Activated naive CD8-positive, alpha-beta T cell (primary cell): Measurements from ENCODE around the gene RIPOR2.
A peak's percentile ranks its signal among the peaks of the same experiment; 100 is the strongest.
"Not testable (repeated sequence)": the region's sequence is repeated elsewhere in the genome, so short reads cannot be mapped to it uniquely, and the experiment has no call there.

Experiments
- H3K27ac Mint-ChIP-seq: one replicate; pipeline ENCODE4 v1.8.0; 2021; ENCODE audit warnings: mixed read lengths
- H3K27me3 Mint-ChIP-seq: one replicate; pipeline ENCODE4 v1.8.0; 2021; ENCODE audit warnings: mixed read lengths
- H3K36me3 Mint-ChIP-seq: one replicate; pipeline ENCODE4 v1.8.0; 2021; ENCODE audit warnings: mixed read lengths
- H3K4me1 Mint-ChIP-seq: one replicate; pipeline ENCODE4 v1.8.0; 2021; ENCODE audit warnings: low read depth, mixed read lengths
- H3K4me3 Mint-ChIP-seq: one replicate; pipeline ENCODE4 v1.8.0; 2021; ENCODE audit warnings: mild to moderate bottlenecking, mixed read lengths
- H3K9me3 Mint-ChIP-seq: one replicate; pipeline ENCODE4 v1.8.0; 2021; ENCODE audit warnings: low read depth, mixed read lengths

The RIPOR2 gene

DNA sequence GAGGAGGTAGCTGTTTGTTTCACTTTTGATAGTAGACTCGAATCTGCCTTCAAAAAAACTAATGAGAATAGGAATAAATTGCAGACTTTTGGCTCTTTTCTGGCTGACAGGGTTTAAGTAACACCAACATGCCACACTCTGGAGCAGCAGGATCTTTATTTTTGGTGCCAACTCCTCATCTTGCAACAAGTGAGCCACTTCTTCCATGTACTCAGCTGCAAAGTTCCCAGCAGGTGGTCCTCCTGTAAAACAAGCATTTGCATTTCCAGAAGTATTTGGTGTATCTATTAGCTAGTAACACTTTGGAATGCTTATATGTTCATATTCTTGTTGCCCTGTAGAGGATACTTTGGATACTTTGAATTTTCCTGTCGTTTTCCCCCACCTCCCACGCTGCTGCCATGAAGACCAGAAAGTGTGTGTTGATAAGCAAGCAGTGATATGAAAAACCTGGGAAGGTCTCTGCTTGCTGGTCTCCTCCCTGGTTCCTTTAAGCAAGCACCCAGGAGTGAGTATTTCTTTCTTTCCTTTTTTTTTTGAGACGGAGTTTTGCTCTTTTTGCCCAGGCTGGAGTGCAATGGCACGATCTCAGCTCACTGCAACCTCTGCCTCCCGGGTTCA, 138.1 kb downstream of the RIPOR2 start:
- Mint-ChIP-seq H3K9me3 (no peaks in the 10 kb centered on the region), H3K4me3 (no peak overlapping the region), H3K27ac (peak overlapping the region; percentile 28), H3K4me1 (peaks cover 22% of the 10 kb centered on the region), H3K27me3 (no peaks in the 10 kb centered on the region), H3K36me3 (peaks cover 11% of the 10 kb centered on the region)

DNA sequence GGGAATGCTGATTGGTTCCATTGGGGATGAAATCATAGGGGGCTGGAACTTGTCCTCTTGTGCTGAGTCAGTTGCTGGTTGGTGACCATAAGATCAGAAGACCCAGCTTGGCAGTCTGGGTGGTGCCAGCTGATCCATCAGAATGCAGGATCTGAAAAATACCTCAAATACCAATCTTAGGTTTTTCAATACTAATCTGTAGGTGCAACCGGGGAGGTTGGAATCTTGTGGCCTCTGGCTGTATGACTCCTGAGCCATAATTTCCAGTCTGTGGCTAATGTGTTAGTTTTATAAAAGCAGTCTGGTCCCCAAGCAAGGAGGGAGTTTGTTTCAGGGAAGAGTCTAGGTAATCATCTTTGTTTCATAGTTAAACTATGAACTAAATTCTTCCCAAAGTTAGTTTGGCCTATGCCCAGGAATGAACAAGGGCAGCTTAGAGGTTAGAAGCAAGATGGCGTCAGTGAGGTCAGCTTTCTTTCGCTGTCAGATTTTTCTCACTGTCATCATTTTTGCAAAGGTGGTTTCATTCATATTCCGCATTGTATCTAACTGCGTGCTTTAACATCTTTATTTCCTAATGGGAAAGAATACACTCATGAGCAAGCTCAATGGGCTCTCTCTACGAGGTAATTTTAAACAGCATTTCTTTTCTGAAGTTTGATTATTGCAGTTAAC, 139.0 kb downstream of the RIPOR2 start:
- Mint-ChIP-seq H3K4me1 (peaks cover 22% of the 10 kb centered on the region), H3K4me3 (no peak overlapping the region), H3K27me3 (no peaks in the 10 kb centered on the region), H3K27ac (peak overlapping the region; percentile 42), H3K36me3 (peaks cover 11% of the 10 kb centered on the region), H3K9me3 (no peaks in the 10 kb centered on the region)

DNA sequence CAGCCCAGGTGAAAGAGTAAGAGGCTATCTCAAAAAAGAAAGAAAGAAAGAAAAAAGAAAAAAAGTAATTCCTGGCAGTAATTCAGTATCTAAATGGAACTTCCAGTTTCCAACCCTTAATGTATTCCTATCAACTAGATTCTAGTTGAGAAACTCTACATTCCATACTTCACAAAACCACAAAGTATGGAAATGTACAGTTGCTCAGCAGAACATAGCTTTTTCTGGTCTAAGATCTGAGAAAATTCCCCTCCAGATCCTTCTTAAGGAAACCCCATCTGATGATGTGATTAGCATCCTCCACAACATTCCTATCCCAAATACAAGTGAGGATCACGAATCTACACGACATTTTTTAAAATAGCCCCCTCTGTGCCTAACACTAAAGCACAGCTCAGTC, 140.7 kb downstream of the RIPOR2 start:
- Mint-ChIP-seq H3K27me3 (no peaks in the 10 kb centered on the region), H3K27ac (no peak overlapping the region), H3K9me3 (no peaks in the 10 kb centered on the region), H3K4me1 (peaks cover 20% of the 10 kb centered on the region), H3K4me3 (no peak overlapping the region), H3K36me3 (peaks cover 9% of the 10 kb centered on the region)

DNA sequence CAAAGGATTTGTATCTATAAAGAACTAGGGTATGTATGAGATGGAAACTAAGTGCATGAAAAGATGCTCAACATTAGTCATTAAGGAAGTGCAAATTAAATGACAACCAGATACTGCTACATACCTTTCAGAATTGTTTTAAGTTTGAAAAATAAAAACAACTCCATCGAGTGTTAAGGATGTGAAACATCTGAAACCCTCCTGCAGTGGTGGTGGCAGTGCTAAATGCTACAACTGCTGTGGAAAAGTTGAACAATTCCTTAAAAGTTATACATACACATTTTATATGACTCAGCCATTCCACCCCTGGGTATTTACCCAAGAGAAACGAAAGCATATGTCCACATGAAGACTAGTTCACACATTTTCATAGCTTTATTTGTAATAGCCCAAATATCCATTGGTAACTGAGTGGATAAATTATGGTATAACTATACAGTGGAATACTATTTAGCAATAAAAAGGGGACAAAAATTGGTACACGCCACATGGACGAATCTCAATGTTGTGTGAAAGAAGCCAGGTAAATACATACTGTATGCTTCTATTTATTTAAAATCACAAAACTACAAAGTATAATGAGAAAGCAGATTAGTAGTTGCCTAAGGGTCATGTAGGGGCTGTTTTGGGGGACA, 147.6 kb downstream of the RIPOR2 start:
- Mint-ChIP-seq H3K27ac (peak overlapping the region; percentile 72), H3K4me3 (peak overlapping the region; percentile 28), H3K36me3 (peaks cover 21% of the 10 kb centered on the region), H3K9me3 (no peaks in the 10 kb centered on the region), H3K27me3 (no peaks in the 10 kb centered on the region), H3K4me1 (peaks cover 16% of the 10 kb centered on the region)

DNA sequence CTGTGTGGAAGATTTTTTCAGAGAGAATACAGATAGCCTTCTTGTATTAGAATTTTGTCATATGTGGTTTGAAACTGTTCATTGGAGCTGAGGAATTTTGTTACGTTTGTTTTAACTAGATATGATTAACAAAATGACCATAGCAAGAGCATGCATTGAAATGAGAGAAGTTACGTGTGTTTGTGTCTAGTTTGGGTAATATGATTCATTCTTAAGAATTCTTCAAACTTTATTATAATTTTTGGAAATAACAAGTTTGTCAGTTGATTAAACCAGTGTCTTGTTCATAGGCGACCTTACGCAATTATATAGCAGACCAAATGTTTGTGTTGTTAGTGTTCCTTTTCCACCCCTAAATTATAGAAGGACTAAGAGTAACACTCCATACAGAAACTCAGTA, 155.6 kb downstream of the RIPOR2 start:
- Mint-ChIP-seq H3K4me1 (peaks cover 26% of the 10 kb centered on the region), H3K27ac (no peak overlapping the region), H3K4me3 (no peak overlapping the region), H3K36me3 (peaks cover 20% of the 10 kb centered on the region), H3K27me3 (no peaks in the 10 kb centered on the region), H3K9me3 (no peaks in the 10 kb centered on the region)

DNA sequence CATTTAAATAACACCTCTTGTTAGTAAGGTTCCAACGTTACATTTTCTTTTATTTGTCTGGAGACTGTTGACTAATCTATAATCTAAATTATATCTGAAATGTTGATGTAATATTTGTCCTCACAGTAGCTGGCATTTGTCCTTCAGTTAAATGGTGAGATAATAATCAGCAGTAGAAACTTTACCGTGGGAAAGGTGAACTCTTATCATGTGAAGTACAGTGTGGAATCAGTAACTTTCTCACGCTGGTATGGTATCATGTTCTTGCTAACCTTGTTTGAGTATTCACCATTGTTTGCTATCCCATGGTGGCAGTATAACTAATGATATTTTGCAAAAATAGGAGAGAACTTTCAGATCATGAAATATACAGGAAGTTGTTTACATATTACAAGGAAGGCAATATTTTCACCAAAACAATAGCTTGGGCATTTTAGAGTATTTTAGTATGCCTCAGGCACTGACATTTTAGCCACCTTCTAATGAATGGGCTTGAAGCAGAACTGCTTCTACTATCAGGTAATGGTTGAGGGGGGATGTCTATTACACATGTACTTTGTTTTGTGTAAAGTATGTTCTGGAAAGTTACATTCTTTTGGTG, 156.2 kb downstream of the RIPOR2 start:
- Mint-ChIP-seq H3K36me3 (peaks cover 19% of the 10 kb centered on the region), H3K4me1 (peaks cover 26% of the 10 kb centered on the region), H3K27ac (no peak overlapping the region), H3K4me3 (no peak overlapping the region), H3K9me3 (no peaks in the 10 kb centered on the region), H3K27me3 (no peaks in the 10 kb centered on the region)

DNA sequence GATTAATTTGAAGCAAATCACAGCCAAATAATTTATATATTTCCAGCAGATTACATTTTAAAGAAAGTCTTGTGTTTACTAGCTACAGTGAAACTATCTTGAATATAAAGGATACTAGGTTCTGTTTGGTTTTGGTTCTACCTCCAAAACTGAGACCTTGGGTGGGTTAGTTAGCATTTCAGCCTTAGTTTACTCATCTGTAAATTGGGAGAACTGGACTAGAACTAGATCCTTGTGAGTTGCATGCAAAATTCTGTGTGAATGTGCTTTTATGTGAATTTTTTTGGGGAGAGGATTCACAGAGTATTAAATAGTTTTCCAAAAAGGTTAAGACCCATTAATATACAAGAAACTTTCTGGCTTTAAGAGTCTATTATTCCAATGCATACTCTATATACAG, 156.9 kb downstream of the RIPOR2 start:
- Mint-ChIP-seq H3K27ac (no peak overlapping the region), H3K4me1 (peaks cover 26% of the 10 kb centered on the region), H3K36me3 (peaks cover 16% of the 10 kb centered on the region), H3K9me3 (no peaks in the 10 kb centered on the region), H3K27me3 (no peaks in the 10 kb centered on the region), H3K4me3 (no peak overlapping the region)

DNA sequence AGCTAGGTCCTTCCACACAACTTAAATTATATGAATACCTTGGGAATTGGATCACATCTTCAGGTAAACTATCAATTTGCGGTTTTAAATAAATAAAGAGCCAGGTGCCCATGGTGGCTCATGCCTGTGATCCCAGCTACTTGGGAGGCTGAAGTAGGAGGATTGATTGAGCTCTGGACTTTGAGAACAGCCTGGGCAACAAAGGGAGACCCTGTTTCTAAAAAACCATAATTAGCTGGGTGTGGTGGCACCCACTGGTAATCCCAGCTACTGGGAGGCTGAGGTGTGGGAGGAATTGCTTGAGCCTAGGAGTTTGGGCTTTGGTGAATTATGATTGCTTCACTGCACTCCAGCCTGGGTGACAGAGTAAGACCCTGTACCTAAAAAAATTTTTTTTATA, 157.6 kb downstream of the RIPOR2 start:
- Mint-ChIP-seq H3K36me3 (peaks cover 14% of the 10 kb centered on the region), H3K4me1 (peaks cover 26% of the 10 kb centered on the region), H3K4me3 (peak overlapping the region; percentile 41), H3K27me3 (no peaks in the 10 kb centered on the region), H3K27ac (no peak overlapping the region), H3K9me3 (no peaks in the 10 kb centered on the region)

DNA sequence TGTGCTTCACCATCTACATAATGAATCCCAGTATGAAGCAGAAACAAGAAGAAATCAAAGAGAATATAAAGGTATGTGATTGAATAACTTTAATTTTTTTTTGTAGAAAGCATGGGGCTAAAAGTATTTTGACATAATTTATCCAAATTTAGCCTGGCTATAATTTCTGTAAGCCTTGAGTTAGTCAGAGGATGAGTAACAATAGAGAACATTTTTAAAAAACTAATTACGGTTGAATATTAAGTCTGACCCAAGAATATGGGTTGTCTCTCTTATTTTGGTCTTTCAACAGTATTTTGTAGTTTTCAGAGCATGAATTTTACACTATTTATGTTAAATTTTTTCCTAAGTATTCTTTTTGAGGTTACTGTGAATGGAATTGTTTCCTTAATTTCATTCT, 158.5 kb downstream of the RIPOR2 start:
- H3K27me3 Mint-ChIP-seq, result no peaks in the 10 kb centered on the region
- H3K9me3 Mint-ChIP-seq, result no peaks in the 10 kb centered on the region
- peaks cover 26% of the 10 kb centered on the region for H3K4me1 Mint-ChIP-seq
- H3K4me3 Mint-ChIP-seq, result peak overlapping the region; percentile 99
- peaks cover 14% of the 10 kb centered on the region for H3K36me3 Mint-ChIP-seq
- H3K27ac Mint-ChIP-seq, result no peak overlapping the region

DNA sequence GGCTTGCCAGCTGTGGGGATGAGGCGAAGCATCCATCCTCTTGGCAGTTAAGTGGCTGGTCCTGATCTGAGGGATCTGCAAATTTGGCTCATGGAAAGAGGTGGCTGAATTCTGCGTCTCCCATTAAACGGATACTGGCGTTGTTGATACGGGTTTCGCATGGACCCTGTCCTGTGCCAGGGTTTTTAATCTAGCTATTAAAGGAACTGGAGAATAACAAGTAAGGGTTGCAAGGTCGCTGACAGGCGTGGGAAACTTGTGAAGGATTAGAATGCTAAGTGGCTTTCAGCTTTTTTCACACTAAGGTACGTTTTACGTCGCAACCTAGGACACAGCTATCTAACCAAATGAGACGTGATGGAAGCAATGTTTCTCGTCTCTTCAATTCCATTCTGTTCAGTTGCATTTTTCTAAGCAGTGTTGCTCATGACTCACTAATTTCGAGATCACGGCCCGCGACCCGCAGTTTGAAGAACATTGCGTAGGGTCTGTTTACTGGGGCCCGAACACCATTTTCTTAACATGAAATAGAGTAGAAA, 160.2 kb downstream of the RIPOR2 start:
- peak overlapping the region; percentile 99 for H3K27ac Mint-ChIP-seq
- peaks cover 12% of the 10 kb centered on the region for H3K36me3 Mint-ChIP-seq
- peaks cover 26% of the 10 kb centered on the region for H3K4me1 Mint-ChIP-seq
- peak overlapping the region; percentile 99 for H3K4me3 Mint-ChIP-seq
- H3K9me3 Mint-ChIP-seq, result no peaks in the 10 kb centered on the region
- no peaks in the 10 kb centered on the region for H3K27me3 Mint-ChIP-seq

DNA sequence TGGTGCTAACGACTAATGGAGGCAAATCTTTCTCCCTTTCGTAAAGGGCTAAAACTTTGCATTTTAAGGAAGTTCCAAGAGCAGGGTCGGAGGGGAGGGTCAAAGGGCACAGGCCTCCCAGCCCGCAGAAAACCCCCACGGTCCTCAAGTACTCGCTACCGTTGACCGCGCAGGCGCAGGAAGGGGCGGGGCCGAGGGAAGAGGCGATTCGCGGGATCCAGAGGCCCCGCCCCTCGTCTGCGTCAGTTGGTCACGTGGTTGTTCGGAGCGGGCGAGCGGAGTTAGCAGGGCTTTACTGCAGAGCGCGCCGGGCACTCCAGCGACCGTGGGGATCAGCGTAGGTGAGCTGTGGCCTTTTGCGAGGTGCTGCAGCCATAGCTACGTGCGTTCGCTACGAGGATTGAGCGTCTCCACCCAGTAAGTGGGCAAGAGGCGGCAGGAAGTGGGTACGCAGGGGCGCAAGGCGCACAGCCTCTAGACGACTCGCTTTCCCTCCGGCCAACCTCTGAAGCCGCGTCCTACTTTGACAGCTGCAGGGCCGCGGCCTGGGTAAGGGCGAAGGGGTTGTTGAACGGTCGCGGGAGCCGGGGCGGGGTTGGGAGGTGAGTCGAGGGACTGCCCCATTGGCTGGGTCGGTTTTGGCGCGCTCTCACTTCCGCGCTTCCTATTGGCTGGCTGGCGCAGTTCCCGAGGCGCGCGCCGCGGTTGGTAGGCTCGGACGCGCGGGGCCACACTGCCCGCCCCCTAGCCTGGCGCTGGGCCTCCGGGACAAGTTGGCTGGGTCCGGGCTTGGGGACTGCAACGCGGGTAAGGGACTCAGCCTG, 160.9 kb downstream of the RIPOR2 start, which contains the start of gene GMNN:
TSS of gene GMNN (plus strand) at position 242 of the 824 bp plus-strand sequence. CDS start 2,310 bp downstream, outside the sequence.
- H3K4me1 Mint-ChIP-seq, result peaks cover 23% of the 10 kb centered on the region
- H3K27ac Mint-ChIP-seq, result peak within 1 kb of the TSS; percentile 99
- H3K36me3 Mint-ChIP-seq, result peaks cover 9% of the 10 kb centered on the region
- H3K4me3 Mint-ChIP-seq, result peak within 1 kb of the TSS; percentile 99
- no peaks in the 10 kb centered on the region for H3K27me3 Mint-ChIP-seq
- H3K9me3 Mint-ChIP-seq, result no peaks in the 10 kb centered on the region

DNA sequence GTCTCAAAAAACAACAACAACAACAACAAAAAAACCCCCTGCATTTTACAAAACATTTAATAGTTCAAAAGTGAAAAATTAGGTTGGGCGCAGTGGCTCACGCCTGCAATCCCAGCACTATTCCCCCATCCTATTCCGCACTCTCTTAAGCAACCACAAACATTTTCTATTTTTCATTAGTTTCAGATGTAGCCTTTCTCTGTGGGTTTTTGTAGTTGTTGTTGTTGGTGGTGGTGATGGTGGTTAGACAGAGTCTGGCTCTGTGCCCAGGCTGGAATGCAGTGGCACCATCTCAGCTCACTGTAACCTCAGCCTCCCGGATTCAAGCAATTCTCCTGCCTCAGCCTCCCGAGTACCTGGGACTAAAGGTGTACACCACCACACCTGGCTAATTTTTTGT, 167.4 kb downstream of the RIPOR2 start:
- Mint-ChIP-seq H3K27ac (no peak overlapping the region), H3K27me3 (no peaks in the 10 kb centered on the region), H3K9me3 (no peaks in the 10 kb centered on the region), H3K36me3 (no peaks in the 10 kb centered on the region), H3K4me3 (no peak overlapping the region), H3K4me1 (peaks cover 3% of the 10 kb centered on the region)

DNA sequence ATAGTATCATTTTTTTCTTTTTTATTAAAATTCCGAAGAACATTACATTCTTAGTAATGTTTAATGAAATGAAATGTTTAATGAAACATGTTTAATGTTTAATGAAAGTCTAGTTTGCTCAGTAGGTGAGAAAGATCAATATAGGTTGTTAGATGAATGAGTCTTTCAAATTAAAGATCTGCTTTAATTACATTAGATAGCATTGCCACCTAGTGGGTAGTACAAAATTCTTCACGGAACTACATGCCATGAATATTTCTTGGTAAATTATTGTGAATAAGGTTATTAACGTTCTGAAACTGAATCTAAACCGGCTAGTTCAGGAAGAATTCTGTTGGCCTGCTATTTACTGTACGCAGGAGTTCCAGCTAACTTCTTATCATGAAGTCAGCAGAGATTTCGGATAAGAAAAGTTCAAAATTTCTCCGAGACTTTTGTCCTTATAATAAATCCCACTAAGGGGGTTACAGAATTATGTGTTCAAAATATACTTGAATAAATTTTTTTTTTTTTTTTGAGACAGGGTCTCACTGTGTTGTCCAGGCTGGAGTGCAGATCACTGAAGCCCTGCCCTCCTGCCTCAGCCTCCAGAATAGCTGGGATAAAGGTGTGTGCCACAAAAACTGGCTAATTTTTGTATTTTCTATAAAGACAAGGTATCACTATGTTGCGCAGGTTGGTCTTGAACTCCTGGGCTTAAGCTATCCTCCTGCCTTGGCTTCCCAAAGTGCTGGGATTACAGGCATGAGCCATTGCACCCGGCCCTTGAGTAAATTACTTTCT, 168.9 kb downstream of the RIPOR2 start:
- Mint-ChIP-seq H3K4me1 (peaks cover 3% of the 10 kb centered on the region), H3K27ac (no peak overlapping the region), H3K4me3 (no peak overlapping the region), H3K9me3 (no peaks in the 10 kb centered on the region), H3K36me3 (no peaks in the 10 kb centered on the region), H3K27me3 (no peaks in the 10 kb centered on the region)

DNA sequence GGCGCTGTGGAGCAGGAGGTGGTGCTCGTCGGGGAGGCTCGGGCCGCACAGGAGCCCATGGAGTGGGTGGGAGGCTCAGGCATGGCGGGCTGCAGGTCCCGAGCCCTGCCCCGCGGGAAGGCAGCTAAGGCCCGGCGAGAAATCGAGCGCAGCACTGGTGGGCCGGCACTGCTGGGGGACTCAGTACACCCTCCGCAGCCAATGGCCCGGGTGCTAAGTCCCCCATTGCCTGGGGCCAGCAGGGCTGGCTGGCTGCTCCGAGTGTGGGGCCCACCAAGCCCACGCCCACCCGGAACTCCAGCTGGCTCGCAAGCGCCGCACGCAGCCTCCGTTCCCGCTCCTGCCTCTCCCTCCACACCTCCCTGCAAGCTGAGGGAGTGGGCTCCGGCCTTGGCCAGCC, 169.8 kb downstream of the RIPOR2 start:
- H3K27ac Mint-ChIP-seq, H3K27me3 Mint-ChIP-seq, H3K9me3 Mint-ChIP-seq, H3K4me3 Mint-ChIP-seq, H3K36me3 Mint-ChIP-seq, H3K4me1 Mint-ChIP-seq: not testable (repeated sequence)
